SJSA1 (cell line): ENCODE data around the gene RABL6. TPM values are rescaled to one million over a fixed set of nuclear protein-coding genes. Genes with fewer than 3 reads are reported as not detected.
"Not testable (repeated sequence)": the region's sequence is repeated elsewhere in the genome, so short reads cannot be mapped to it uniquely, and the experiment has no call there.

Experiments
- DNase-seq, 2 experiments: peaks; one replicate each; pipeline ENCODE4 v3.0.0-alpha.2; 2015 to 2020; ENCODE audit warnings: low spot score in 2 of 2, low read depth in 1 of 2
- H3K27ac ChIP-seq: fragments of 250-450 bp; sonication (Bioruptor Pico); 2 replicates; pipeline ENCODE4 v1.5.1; 2020; ENCODE audit warnings: mild to moderate bottlenecking, moderate library complexity
- H3K27me3 ChIP-seq: fragments of 250-450 bp; sonication (Bioruptor Pico); replicated peaks from 2 replicates; pipeline ENCODE4 v1.5.1; 2020; ENCODE audit warnings: mild to moderate bottlenecking, moderate library complexity
- H3K36me3 ChIP-seq: fragments of 250-450 bp; sonication (Bioruptor Pico); 2 replicates; pipeline ENCODE4 v1.5.1; 2020; ENCODE audit warnings: mild to moderate bottlenecking
- H3K4me1 ChIP-seq: fragments of 250-450 bp; sonication (Bioruptor Pico); replicated peaks from 2 replicates; pipeline ENCODE4 v1.6.1; 2021; ENCODE audit warnings: mild to moderate bottlenecking
- H3K4me3 ChIP-seq: fragments of 250-450 bp; sonication (Bioruptor Pico); 2 replicates; pipeline ENCODE4 v1.5.1; 2020; ENCODE audit warnings: mild to moderate bottlenecking
- H3K9me3 ChIP-seq: fragments of 250-450 bp; sonication (Bioruptor Pico); replicated peaks from 2 replicates; pipeline ENCODE4 v1.5.1; 2020; ENCODE audit warnings: mild to moderate bottlenecking
- total RNA-seq: library from RNA; depleted of rRNA; stranded (reverse); fragments of >200 nt; shearing (Covaris generic); gene quantifications from 2 replicates; pipeline ENCODE4 v1.2.3, GENCODE V29; 2014

RABL6 gene
- total RNA-seq, 1 experiment from 2014 or later = 97.2 TPM

- Histone ChIP-seq H3K9me3 (no peaks in the 10 kb centered on the region), H3K4me1 (peaks cover 4% of the 10 kb centered on the region), H3K36me3 (no peaks in the 10 kb centered on the region), H3K4me3 (no peak overlapping the region), H3K27me3 (peaks cover 9% of the 10 kb centered on the region; the same call in 1 of the 2 replicates), H3K27ac (no peak overlapping the region)
- DNase-seq = no peak
These were observed 21.3 kb upstream of the RABL6 start for GRCh38 chr9:136786451-136786850.

DNA sequence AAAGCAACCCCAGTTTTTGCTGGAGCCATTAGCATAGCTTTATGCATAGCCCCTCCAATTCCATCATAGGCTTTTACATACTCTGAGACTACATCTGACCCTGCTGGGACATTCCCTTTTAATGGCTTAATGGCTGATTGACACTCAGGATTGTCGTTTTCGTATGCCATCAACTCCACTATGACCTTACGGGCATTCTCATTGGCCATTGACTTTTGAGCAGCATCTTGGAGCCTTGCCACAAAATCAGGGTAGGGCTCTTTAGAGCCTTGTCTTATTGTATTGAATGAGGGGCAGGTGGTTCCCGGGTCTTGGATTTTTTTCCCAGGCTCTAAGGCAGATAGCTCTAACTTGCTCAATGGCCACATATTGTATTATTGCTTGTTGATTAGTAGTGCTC is 20.8 kb upstream of the RABL6 start:
- H3K9me3 ChIP-seq, H3K27me3 ChIP-seq, DNase-seq, H3K27ac ChIP-seq, H3K4me1 ChIP-seq, H3K36me3 ChIP-seq, H3K4me3 ChIP-seq: not testable (repeated sequence)

- no peak overlapping the region for H3K4me3 ChIP-seq
- peaks cover 7% of the 10 kb centered on the region for H3K36me3 ChIP-seq
- H3K27me3 ChIP-seq = peaks cover 6% of the 10 kb centered on the region; the same call in 1 of the 2 replicates
- H3K27ac ChIP-seq = no peak overlapping the region
- no peaks in the 10 kb centered on the region for H3K9me3 ChIP-seq
- H3K4me1 ChIP-seq = peaks cover 12% of the 10 kb centered on the region
- DNase-seq = peak; percentile 49 to 58
These were observed 19.9 kb upstream of the RABL6 start for GRCh38 chr9:136787690-136788400.

DNA sequence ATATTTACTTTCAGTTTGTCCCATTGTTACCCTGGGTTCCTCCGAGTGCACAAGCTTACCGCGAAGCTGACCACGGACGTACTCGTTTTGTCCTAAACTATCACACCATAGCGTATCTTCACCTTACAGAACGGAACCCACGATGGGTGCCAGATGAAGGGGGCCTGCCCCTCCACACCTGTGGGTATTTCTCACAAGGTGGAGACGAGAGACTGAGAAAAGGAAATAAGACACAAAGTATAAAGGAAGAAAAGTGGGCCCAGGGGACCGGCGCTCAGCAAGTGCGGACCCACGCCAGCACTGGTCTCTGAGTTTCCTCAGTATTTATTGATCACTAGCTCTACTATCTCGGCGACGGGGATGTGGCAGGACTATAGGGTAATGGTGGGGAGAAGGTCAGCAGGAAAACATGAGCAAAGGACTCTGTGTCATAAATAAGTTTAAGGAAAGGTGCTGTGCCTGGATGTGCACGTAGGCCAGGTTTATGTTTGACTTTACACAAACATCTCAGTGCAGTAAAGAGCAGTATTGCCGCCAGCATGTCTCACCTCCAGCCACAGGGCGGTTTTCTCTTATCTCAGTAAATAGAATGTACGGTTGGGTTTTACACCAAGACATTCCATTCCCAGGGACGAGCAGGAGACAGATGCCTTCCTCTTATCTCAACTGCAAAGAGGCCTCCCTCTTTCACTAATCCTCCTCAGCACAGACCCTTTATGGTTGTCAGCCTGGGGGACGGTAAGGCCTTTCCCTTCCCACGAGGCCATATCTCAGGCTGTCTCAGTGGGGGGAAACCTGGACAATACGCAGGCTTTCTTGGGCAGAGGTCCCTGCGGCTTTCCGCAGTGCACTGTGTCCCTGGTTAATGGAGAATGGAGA is 18.9 kb upstream of the RABL6 start:
- not testable (repeated sequence) for H3K36me3 ChIP-seq, H3K27me3 ChIP-seq, H3K4me3 ChIP-seq, H3K9me3 ChIP-seq, DNase-seq, H3K27ac ChIP-seq
- H3K4me1 ChIP-seq = peaks cover 12% of the 10 kb centered on the region

DNA sequence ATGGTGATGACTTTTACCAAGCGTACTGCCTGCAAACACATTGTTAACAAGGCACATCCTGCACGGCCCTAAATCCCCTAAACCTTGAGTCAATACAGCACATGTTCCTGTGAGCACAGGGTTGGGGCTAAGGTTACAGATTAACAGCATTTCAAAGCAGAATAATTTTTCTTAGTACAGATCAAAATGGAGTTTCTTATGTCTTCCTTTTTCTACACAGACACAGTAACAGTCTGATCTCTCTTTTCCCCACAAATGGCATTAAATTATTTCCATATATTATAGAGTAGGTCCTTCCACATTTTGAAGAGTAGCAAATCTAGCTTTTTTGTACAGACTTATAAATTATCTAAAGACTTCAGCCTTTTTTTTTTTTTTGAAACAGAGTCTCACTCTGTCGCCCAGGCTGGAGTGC is 18.2 kb upstream of the RABL6 start:
- no peaks in the 10 kb centered on the region for H3K9me3 ChIP-seq
- no peaks in the 10 kb centered on the region for H3K27me3 ChIP-seq
- no peak overlapping the region for H3K27ac ChIP-seq
- H3K36me3 ChIP-seq = peaks cover 7% of the 10 kb centered on the region
- H3K4me1 ChIP-seq = peaks cover 12% of the 10 kb centered on the region
- DNase-seq = no peak
- no peak overlapping the region for H3K4me3 ChIP-seq

DNA sequence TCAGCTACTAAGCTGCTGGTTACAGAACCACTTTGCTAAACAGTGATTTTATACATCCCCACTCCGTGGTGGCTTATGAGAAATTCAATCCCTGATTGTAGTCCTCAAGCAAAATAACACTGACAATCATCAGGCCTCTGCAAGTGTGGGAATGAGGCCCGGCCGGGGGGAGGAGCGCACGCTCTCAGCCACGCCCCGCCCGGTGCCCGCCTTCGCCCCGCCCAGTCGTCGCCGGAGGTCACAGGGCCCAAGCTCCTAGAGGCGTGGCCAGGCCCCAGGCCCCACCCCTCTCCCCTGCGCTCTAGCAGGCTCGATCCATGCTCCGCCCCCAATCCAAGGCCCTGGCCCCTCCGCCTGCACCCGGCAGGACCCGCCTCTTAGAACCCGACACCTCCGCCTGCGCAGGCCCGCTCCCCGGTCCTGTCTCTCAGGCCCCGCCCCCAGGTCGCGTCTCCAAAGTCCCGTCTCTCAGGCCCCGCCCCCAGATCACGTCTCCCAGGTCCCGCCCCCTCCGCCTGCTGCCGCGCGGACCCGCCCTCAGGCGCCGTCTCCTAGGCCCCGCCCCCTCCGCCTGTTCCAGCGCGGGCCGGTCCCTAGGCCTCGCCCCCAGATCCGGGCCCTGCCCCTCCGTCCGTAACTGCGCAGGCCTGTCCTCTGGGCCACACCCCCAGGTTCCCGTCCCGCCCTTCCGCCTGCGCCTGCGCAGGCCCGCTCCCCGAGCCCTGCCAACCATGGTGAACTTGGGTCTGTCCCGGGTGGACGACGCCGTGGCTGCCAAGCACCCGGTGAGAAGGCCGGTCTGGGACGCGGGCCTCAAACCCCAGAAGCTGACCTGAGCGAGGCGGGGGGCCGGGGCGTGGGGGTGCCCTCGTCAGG is 16.9 kb upstream of the RABL6 start, which contains the start of gene TMEM141:
TMEM141 (plus strand) TSS at position 705 of the 876 bp plus-strand sequence; CDS start at position 732, 27 bp downstream.
- Histone ChIP-seq H3K27ac (no peak within 1 kb of the TSS), H3K9me3 (no peaks in the 10 kb centered on the region), H3K4me1 (peaks cover 12% of the 10 kb centered on the region)

DNA sequence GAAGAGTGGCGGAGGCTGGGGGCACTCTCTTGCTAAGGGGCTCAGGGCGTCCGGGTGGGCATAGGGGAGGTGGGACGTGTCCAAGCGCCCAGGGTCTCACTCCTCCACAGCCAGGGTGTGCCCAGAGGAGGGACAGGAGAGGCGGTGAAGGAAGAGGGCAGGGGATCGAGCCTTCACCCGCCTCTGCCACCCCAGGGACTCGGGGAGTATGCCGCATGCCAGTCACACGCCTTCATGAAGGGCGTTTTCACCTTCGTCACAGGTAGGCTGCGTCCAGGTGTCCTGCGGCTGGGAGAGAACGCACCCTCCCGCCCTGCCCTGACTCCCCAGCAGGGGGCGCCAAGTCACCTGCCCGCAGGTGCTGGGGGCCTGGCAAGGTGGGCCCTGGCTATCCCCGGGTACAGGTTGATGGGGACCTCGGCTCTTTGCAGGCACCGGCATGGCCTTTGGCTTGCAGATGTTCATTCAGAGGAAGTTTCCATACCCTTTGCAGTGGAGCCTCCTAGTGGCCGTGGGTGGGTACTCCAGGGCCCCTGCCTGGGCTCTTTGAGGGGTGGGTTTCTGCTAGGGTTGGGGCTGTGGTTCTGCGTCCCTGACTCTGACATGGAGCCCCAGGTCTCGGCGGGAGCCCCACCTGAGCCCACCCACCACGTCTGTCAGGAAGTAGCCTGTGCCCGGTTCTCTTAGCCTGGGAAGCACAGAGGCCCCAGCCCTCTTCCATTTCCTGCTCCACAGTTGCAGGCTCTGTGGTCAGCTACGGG is 16.1 kb upstream of the RABL6 start:
- Histone ChIP-seq H3K27me3 (0 out of 2 replicates have a peak, but pooled peaks cover 4% of the 10 kb centered on the region), H3K9me3 (no peaks in the 10 kb centered on the region), H3K36me3 (peaks cover 7% of the 10 kb centered on the region), H3K27ac (no peak overlapping the region), H3K4me3 (peak overlapping the region; percentile 52), H3K4me1 (peaks cover 12% of the 10 kb centered on the region)
- peak in 1 of 2 experiments; percentile 46 for DNase-seq

More for the DNA sequence above, 16.9 kb upstream of the RABL6 start, which contains the start of gene TMEM141:
- Histone ChIP-seq H3K36me3 (peaks cover 7% of the 10 kb centered on the region), H3K4me3 (peak within 1 kb of the TSS; percentile 52), H3K27me3 (0 out of 2 replicates have a peak, but pooled peaks cover 4% of the 10 kb centered on the region)
- peak; percentile 94 to 100 for DNase-seq

DNA sequence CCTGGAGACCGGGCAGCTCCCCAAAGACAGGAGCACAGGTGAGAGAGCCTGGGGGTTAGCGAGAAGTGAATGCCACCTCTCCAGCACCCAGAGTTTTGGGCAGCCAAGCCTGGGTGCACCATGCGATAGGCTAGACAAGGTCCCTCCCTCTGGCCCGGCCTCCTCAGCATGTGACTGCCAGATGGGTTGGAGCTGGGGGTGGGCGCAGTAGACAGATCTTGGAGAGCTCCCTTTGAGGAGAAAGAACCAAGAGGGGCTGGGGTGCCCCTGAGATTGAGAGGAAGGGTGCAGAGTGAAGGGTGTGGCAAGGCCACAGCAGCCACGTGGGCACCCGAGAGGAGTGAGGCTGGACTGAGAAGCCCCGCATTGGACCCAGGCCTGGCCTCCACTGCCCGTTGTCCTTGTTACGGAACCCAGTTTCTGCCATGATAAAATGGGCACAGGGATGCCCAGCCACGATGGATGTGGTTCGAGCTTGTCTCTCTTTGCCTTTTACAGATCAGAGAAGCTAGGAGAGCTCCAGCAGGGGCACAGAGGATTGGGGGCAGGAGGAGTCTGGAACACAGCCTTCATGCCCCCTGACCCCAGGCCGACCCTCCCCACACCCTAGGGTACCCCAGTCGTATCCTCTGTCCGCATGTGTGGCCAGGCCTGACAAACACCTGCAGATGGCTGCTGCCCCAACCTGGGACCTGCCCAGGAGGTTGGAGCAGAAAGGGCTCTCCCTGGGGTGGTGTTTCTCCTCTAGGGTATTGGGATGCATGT is 15.2 kb upstream of the RABL6 start:
- no peak overlapping the region for H3K27ac ChIP-seq
- peaks cover 12% of the 10 kb centered on the region for H3K4me1 ChIP-seq
- no peak for DNase-seq
- H3K9me3 ChIP-seq = no peaks in the 10 kb centered on the region
- H3K4me3 ChIP-seq = no peak overlapping the region
- H3K36me3 ChIP-seq = peaks cover 7% of the 10 kb centered on the region
- H3K27me3 ChIP-seq = 0 out of 2 replicates have a peak, but pooled peaks cover 4% of the 10 kb centered on the region

DNA sequence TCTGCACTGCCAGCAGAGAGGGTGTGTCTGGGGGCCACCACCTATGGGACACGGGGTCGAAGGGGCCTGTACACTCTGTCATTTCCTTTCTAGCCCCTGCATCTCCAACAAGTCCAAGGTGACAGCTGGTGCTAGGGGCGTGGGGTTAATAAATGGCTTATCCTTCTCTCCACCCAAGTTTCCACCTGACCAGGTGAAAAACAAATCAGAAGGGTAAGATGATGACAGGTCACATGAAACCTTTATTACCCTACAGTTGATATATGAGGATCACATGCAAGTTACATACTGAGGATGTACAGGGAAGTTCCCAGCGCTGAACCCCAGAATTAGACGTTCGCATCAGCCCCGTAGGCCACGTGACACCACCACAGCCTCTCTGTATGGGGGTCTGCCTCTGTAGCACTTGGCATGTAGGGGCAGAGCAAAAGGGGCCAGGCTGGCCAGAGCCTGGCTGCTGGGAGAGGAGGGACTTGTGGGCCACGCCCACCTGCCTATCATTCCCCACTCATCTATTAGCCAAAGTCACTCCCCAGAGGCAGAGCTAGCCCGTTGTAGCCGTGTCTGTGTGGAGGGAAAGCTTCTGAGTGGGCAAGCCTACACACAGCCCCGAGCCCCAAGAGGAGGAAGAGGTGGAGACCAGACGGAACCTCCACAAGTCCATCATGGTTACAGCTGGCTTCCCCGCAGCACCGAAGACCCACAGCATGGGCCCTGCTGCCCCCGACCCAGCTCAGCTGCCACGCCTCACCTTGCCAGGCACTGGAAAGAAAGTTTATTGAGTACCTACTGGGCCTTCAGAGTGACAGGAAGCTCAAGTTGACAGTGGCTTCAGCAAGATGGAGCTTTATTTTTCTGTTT is 14.4 kb upstream of the RABL6 start:
- Histone ChIP-seq H3K27me3 (peaks cover 12% of the 10 kb centered on the region; the same call in 1 of the 2 replicates), H3K36me3 (peaks cover 7% of the 10 kb centered on the region), H3K4me1 (peaks cover 12% of the 10 kb centered on the region), H3K4me3 (no peak overlapping the region), H3K27ac (no peak overlapping the region), H3K9me3 (no peaks in the 10 kb centered on the region)
- DNase-seq = no peak

DNA sequence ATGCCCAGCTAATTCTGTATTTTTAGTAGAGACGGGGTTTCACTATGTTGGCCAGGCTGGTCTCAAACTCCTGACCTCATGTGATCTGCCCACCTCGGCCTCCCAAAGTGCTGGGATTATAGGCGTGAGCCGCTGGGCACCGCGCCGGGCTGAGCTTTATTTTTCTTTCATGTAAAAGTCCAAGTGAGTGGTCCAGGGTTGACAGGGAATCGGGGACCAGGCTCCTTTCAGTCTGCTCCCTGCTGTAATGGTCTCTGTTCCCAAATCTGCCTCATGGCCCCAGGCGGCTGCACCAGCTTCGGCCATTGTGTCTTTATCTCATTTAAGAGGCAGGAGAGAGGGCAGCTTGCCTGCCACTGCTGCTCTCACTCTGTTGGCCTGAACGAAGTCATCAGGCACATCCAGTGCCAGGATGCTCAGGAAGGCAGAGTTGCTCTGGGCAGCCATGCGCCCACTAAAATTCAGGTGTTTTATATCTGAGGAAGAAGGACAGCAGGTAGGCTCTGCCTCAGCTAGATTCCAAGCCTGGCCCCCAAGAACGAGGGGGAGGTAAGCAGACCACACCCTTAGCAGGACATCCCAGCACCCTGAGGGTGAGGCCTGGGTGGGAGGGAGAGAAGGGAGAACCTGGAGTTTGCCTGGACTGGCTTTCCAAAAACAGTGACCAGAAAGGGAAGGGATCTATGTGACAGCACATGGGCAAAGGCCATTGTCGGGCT is 13.3 kb upstream of the RABL6 start:
- Histone ChIP-seq H3K36me3 (peaks cover 7% of the 10 kb centered on the region), H3K27me3 (peaks cover 23% of the 10 kb centered on the region), H3K27ac (no peak overlapping the region), H3K4me3 (no peak overlapping the region), H3K4me1 (peaks cover 12% of the 10 kb centered on the region), H3K9me3 (no peaks in the 10 kb centered on the region)
- DNase-seq = no peak

- Histone ChIP-seq H3K27me3 (peaks cover 28% of the 10 kb centered on the region), H3K27ac (no peak overlapping the region), H3K36me3 (peaks cover 7% of the 10 kb centered on the region), H3K4me1 (peaks cover 12% of the 10 kb centered on the region), H3K4me3 (no peak overlapping the region), H3K9me3 (no peaks in the 10 kb centered on the region)
- DNase-seq = no peak
These were observed 12.8 kb upstream of the RABL6 start for GRCh38 chr9:136795000-136795348.
